RWPE2 (cell line): ENCODE results near the gene RAP1GAP2.

Experiments
- ATAC-seq: fragments of 200-7000 bp; cut with Tn5 transposase; 3 replicates; pipeline ENCODE4 v1.9.1; 2021; ENCODE audit warnings: low read depth
- DNase-seq: peaks from one replicate; pipeline ENCODE4 v3.0.0-alpha.2; 2020; ENCODE audit warnings: low spot score
- H3K27ac ChIP-seq: fragments of 450-650 bp; 2 replicates; pipeline ENCODE4 v1.5.1; 2017; ENCODE audit warnings: mild to moderate bottlenecking; ENCODE audit not compliant: poor library complexity, severe bottlenecking
- H3K27me3 ChIP-seq: fragments of 250-450 bp; sonication (Bioruptor Pico); 2 replicates; pipeline ENCODE4 v1.5.1; 2021; ENCODE audit warnings: mild to moderate bottlenecking, moderate library complexity; ENCODE audit not compliant: insufficient read depth, poor library complexity, severe bottlenecking
- H3K36me3 ChIP-seq: fragments of 250-450 bp; sonication (Bioruptor Pico); 2 replicates; pipeline ENCODE4 v1.5.1; 2020; ENCODE audit warnings: low read depth, mild to moderate bottlenecking, moderate library complexity
- H3K4me1 ChIP-seq: fragments of 250-450 bp; sonication (Bioruptor Pico); 2 replicates; pipeline ENCODE4 v1.5.1; 2021; ENCODE audit warnings: mild to moderate bottlenecking, moderate library complexity; ENCODE audit not compliant: insufficient read depth, poor library complexity, severe bottlenecking
- H3K4me3 ChIP-seq: fragments of 250-450 bp; sonication (Bioruptor Pico); 2 replicates; pipeline ENCODE4 v1.5.1; 2021; ENCODE audit warnings: mild to moderate bottlenecking, moderate library complexity; ENCODE audit not compliant: severe bottlenecking
- H3K9me3 ChIP-seq: fragments of 250-450 bp; sonication (Bioruptor Pico); 2 replicates; pipeline ENCODE4 v1.5.1; 2021; ENCODE audit warnings: mild to moderate bottlenecking, moderate library complexity; ENCODE audit not compliant: severe bottlenecking
- TF ChIP-seq, protein P1 (sequence below): fragments of 450-650 bp; IDR thresholded peaks from one replicate; pipeline ENCODE4 v1.5.1; 2017; ENCODE audit warnings: mild to moderate bottlenecking, moderate library complexity; ENCODE audit not compliant: poor library complexity, severe bottlenecking

The RAP1GAP2 gene

DNA sequence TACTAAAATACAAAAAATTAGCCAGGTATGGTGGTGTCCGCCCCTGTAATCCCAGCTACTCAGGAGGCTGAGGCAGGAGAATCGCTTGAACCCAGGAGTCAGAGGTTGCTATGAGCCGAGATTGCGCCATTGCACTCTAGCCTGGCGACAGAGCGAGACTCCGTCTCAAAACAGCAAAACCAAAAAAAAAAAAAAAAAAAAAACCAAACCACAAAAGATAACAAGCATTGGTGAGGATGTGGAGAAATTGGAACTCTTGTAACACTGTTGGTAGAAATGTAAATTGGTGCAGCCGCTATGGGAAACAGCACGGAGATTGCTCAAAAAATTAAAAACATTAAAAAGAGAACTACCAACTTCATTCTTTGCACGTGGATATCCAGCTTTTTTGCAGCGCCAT, 147.7 kb downstream of the RAP1GAP2 start:
- no peak for ATAC-seq
- H3K36me3 ChIP-seq: no peaks in the 10 kb centered on the region
- H3K27ac ChIP-seq: no peak overlapping the region
- H3K4me3 ChIP-seq: no peak overlapping the region
- no peaks in the 10 kb centered on the region for H3K4me1 ChIP-seq
- no peaks in the 10 kb centered on the region for H3K9me3 ChIP-seq
- TF ChIP-seq, protein P1, sequence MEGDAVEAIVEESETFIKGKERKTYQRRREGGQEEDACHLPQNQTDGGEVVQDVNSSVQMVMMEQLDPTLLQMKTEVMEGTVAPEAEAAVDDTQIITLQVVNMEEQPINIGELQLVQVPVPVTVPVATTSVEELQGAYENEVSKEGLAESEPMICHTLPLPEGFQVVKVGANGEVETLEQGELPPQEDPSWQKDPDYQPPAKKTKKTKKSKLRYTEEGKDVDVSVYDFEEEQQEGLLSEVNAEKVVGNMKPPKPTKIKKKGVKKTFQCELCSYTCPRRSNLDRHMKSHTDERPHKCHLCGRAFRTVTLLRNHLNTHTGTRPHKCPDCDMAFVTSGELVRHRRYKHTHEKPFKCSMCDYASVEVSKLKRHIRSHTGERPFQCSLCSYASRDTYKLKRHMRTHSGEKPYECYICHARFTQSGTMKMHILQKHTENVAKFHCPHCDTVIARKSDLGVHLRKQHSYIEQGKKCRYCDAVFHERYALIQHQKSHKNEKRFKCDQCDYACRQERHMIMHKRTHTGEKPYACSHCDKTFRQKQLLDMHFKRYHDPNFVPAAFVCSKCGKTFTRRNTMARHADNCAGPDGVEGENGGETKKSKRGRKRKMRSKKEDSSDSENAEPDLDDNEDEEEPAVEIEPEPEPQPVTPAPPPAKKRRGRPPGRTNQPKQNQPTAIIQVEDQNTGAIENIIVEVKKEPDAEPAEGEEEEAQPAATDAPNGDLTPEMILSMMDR: no peak
- H3K27me3 ChIP-seq: no peaks in the 10 kb centered on the region
- DNase-seq: no peak

DNA sequence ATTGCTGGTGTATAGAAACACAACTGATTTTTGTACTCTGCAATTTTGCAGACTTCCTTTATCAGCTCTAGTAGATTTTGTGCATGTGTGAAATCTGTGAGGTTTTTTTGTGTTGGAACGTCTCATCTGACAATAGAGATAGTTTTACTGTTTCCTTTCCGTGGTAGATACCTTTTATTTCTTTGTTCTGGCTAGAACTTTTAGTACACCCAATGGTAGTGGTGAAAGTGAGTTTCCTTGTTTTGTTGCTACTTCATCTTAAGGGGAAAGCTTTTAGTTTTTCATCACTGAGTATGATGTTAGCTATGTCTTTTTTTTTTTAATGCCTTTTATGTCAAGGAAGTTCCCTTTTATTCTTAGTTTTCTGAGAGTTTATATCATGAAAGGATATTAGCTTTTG, 149.1 kb downstream of the RAP1GAP2 start:
- H3K27ac ChIP-seq: no peak overlapping the region
- no peaks in the 10 kb centered on the region for H3K9me3 ChIP-seq
- no peak for DNase-seq
- no peak overlapping the region for H3K4me3 ChIP-seq
- H3K27me3 ChIP-seq: no peaks in the 10 kb centered on the region
- H3K4me1 ChIP-seq: peaks cover 5% of the 10 kb centered on the region
- no peaks in the 10 kb centered on the region for H3K36me3 ChIP-seq
- ATAC-seq: no peak
- TF ChIP-seq, protein P1: no peak

DNA sequence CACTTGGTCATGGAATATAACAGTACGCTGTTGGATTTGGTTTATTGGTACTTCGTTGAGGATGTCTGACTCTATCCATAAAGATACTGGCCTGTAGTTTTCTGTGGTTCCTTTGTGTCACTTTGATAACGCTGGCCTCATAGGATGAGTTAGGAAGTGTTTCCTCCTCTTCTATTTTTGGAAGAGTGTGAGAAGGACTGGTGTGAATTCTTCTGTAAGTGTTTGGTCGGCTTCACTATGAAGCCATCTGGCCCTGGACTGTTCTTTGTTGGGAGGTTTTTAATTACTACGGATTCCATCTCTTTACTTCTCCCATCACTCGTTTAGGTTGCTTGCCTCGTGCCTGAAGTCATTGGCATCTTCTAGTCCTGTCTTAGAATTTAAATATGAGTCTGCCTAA, 149.9 kb downstream of the RAP1GAP2 start:
- TF ChIP-seq, protein P1: no peak
- no peak for DNase-seq
- Histone ChIP-seq H3K4me3 (no peak overlapping the region), H3K27ac (no peak overlapping the region), H3K27me3 (no peaks in the 10 kb centered on the region), H3K9me3 (no peaks in the 10 kb centered on the region), H3K4me1 (peaks cover 6% of the 10 kb centered on the region), H3K36me3 (no peaks in the 10 kb centered on the region)
- no peak for ATAC-seq

DNA sequence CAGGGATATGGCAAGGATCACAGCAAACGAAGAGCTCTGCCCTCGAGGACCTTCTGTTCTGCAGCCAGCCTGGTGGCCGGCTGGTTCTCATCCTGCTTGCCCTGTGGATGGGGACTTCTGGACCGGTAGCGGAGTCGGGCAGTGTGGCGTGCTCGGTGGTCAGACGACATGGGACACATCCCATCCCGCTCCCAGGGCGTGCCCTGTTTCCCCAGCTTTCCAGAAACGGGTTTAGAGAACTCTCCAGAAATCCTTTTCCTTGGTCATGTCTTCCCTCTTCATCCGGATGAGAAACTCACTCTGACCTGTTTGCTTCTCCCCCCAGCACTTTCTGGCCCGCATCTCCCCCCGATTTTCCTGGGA, 151.3 kb downstream of the RAP1GAP2 start:
- no peak for ATAC-seq
- Histone ChIP-seq H3K4me1 (peaks cover 6% of the 10 kb centered on the region), H3K27me3 (no peaks in the 10 kb centered on the region), H3K36me3 (no peaks in the 10 kb centered on the region), H3K9me3 (no peaks in the 10 kb centered on the region), H3K4me3 (no peak overlapping the region), H3K27ac (no peak overlapping the region)
- no peak for DNase-seq
- TF ChIP-seq, protein P1: no peak

DNA sequence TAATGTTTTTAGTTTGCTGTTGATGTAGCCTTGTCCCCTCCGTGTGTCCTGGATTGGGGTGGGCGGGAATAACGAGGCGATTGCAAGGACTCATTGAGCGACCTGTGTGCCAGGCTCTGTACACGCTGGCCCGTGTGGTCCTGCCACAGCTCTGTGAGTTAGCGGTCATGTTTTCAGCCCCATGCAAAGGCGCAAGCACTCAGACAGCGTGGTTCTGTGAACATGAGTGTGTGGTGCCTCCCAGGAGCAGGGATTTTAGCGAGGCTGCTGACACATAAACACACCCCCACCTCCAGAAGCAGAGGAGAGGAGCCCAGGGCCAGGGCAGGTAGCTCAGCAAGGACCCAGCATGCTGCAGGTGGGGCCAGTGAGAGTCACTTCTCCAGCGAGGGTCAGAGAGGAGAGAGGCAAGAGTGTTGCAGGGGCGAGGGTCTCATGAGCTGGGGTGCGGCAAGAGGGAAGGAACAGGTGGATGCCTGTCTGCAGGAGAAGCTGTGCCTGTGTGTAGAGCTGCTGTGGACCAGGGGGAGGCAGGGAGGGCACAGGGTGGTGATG, 151.8 kb downstream of the RAP1GAP2 start:
- H3K36me3 ChIP-seq: no peaks in the 10 kb centered on the region
- peaks cover 6% of the 10 kb centered on the region for H3K4me1 ChIP-seq
- TF ChIP-seq, protein P1: no peak
- ATAC-seq (no peak), DNase-seq (no peak)
- H3K27ac ChIP-seq: no peak overlapping the region
- no peak overlapping the region for H3K4me3 ChIP-seq
- no peaks in the 10 kb centered on the region for H3K9me3 ChIP-seq
- no peaks in the 10 kb centered on the region for H3K27me3 ChIP-seq
